ENCODE measurements around the gene STEAP2.
"Not testable (repeated sequence)": the region's sequence is repeated elsewhere in the genome, so short reads cannot be mapped to it uniquely, and the experiment has no call there.

STEAP2 gene

GRCh38 chr7:90211391-90212148 is at the start of gene STEAP2:
Gene STEAP2 (plus strand): TSS chr7:90211740. CDS start chr7:90225083, 13,343 bp downstream.
- peak; percentile 33 for DNase-seq

- no peak for DNase-seq
Observed at GRCh38 chr7:90163534-90163933, 48.0 kb upstream of the STEAP2 start.

DNA sequence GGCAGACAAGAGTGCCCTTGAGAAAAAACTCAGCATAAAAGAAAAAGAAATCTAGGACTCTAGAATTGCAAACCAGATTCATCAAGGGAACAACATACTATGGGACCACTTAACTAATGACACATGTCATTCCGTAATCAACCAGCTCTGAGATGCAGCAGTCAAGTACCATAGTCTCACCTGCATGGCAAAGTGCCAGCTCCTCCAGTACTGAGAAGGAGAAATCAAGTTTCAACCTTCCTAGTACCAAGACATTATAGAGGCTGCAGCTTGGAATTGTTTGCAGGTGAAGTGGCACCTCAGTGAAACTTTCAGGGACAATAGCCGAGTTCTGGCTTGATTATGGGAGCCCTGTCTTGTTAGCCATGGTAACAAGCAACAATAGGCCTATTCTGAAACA is 45.8 kb upstream of the STEAP2 start:
- no peak for DNase-seq

GRCh38 chr7:90166153-90166552 is 45.4 kb upstream of the STEAP2 start:
- DNase-seq = no peak

DNA sequence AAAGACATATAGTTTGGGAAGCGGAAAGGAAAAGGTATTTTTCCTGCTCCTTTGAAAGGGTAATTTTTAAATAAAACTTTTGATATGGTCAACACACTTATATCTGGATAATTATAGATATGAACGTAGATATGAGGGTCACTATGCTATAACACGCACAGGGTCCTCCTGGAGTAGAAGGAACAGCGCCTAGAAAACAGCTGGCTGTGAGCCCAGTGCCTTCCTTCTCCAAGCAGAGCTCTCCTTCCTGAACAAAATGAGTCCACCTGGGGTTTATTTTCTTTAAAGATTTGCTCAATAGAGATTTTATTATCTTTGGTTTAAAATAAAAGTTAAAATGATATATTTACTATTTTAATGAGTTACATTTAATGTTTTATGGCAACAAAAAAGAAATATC is 44.2 kb upstream of the STEAP2 start:
- DNase-seq = no peak

DNA sequence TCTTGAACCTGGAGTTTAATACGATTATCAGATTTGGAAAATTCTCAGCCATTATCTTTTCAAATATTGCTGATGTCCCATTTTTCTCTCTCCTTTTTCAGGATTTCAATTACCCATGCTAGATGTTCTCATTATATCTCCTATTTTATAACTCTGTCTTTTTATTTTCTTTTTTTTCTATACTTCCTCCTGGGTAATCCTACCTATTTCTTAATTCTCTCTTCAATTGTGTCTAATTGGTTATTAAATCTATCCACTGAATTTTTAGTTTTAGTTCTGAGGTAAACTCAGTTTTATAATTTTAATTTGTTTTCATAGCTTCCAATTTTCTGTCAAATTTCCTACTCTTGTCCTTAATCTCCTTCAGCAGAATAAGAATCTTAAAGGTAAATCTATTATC is 41.6 kb upstream of the STEAP2 start:
- DNase-seq = no peak

DNA sequence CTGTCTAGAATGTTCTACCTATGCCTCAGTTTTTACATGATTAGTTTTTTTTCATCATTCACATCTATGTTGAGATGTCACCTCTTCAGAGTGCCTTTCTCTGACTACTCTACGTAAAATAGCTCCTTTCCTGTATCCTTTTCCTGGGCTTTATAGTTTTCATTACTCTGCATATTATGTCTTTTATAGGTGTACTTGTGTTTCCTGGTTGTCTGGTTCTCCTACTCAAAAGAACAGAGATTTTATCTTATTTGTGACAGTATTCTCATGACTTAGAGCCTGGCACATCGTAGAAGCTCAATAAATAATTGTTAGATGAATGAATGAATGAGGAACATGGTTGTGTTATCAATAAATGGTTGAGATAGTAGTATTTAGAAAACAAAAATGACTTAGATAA is 39.4 kb upstream of the STEAP2 start:
- no peak for DNase-seq

GRCh38 chr7:90172624-90173023 is 38.9 kb upstream of the STEAP2 start:
- DNase-seq = no peak

- DNase-seq = peak; percentile 28
Observed at GRCh38 chr7:90173127-90173844, 38.3 kb upstream of the STEAP2 start.

DNA sequence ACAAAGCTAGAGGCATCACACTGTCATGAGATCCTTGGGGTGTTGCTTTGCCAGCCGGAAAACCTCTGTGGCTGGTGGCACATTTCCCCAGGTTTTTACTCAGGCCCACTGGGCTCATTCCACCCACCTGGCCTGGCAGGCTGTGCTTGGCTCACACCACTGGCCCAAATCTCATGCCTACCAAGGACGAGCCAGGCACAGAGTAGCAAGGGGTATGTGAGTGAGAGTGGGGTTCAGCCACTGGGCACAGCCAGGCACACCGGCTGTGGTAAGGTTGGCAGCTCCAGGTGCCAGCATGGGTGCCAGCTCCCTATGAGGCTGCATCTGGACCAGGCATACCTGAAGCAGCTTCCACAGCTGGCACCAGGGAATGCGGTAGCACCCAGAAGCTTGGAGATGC is 35.9 kb upstream of the STEAP2 start:
- no peak for DNase-seq

GRCh38 chr7:90176195-90176594 is 35.3 kb upstream of the STEAP2 start:
- DNase-seq = no peak

GRCh38 chr7:90178166-90178565 is 33.4 kb upstream of the STEAP2 start:
- no peak for DNase-seq

- peak; percentile 70 for DNase-seq
Observed at GRCh38 chr7:90178679-90179278, 32.8 kb upstream of the STEAP2 start.

GRCh38 chr7:90180011-90180585 is 31.4 kb upstream of the STEAP2 start:
- peak; percentile 10 for DNase-seq

- no peak for DNase-seq
Observed at GRCh38 chr7:90180649-90181048, 30.9 kb upstream of the STEAP2 start.

DNA sequence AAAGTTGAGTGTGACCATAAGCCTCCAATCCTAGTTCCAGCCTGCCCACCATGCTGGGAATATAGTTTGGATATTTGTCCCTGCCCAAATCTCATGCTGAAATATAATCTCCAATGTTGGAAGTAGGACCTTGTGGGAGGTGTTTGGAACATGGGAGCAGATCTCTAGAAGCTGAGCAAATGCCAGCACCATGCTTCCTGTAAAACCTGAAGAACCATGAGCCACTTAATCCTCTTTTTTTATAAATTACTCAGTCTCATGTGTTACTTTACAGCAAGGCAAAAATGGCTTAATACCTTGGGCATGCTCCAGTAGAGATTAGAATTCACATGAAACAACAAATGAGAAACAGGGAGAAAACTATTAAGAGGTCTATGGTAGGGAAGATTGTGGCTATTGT is 30.1 kb upstream of the STEAP2 start:
- DNase-seq = no peak

DNA sequence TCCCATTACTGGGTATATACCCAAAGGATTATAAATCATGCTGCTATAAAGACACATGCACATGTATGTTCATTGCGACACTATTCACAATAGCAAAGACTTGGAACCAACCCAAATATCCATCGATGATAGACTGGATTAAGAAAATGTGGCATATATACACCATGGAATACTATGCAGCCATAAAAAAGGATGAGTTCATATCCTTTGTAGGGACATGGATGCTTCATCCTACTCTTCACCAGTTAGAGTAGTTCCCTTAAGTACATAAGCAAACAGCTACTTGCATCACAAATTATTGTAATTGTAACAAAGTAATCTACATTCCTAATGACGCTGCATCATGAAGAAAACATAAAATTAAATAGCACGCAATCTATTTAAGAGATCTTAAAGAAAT is 25.2 kb upstream of the STEAP2 start:
- not testable (repeated sequence) for DNase-seq

DNA sequence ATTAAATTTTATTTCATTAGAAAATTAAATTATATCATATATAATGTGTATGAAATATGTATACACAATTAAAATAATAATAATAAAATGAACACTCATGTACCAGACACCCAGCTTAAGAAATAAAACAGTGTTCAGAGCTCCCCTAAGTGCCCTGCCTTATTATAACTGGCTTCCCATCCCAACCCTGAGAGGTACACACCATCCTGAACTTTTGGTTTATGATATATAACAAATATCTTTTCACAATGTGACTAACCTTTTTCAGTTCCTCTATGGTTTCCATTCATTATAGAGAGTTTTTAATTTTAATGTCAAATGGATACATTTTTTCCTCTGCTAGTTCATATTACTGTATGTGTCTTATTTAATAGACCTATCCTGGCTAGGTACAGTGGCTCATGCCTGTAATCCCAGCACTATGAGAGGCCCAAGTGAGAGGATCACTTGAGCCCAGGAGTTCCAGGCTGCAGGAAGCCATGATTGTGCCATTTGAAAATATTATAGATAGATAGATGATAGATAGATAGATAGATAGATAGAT is 24.0 kb upstream of the STEAP2 start:
- no peak for DNase-seq

- no peak for DNase-seq
Observed at GRCh38 chr7:90188281-90188680, 23.3 kb upstream of the STEAP2 start.

DNA sequence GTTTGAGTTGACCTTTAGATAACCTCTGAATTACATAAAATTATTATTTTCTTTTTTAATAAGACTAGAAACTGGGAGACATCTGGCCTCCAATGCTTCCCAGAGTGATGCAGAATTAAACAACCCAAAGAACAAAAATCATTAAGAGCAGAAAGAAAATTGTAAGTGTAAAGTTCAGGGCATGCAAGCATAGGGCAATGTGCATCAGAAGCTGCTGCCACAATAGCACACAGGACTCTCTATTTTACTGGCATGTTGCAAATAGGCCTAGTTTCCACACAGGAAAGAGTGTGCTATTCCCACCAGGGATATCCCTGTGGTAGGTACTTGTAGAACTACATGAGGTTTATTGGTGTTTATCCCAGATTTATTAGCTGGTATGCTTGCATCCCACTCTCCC is 20.5 kb upstream of the STEAP2 start:
- DNase-seq = no peak

DNA sequence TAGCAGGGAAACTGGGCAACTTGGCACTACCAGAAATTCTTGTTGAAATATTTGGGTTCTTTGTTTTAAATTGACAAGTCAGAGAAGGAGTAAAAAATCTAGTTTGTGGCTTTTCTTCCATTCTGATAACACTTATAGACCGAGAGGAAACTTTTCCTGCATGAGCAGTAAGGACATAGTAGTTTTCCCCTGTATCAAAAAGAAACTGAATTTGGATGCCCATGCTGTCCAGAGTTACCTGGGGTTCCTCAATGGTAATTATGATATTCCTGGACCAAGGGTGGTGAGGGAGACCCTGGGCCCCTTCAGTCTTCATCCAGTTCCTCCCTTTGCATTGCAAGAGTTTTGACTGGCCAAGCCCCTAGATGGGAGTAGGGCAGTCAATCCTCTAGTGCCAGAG is 19.9 kb upstream of the STEAP2 start:
- DNase-seq = no peak

GRCh38 chr7:90192876-90193750 is 18.4 kb upstream of the STEAP2 start:
- DNase-seq = no peak
